OCI-LY3 (cell line): Measurements from ENCODE around the gene MCCC1.
A peak's percentile ranks its signal among the peaks of the same experiment; 100 is the strongest.

Source experiments
- H2AFZ ChIP-seq: fragments of 200-600, 300-600 bp; shearing (Covaris generic); 2 replicates; pipeline ENCODE4 v1.6.0; 2014; ENCODE audit warnings: antibody characterized with exemption, low read depth, low read length
- H3K27ac ChIP-seq: fragments of 200-600, 300-600 bp; sonication (generic); 2 replicates; pipeline ENCODE4 v1.5.1; 2014; ENCODE audit warnings: mild to moderate bottlenecking, low read length, moderate library complexity, mixed read lengths
- H3K27me3 ChIP-seq: fragments of 200-600, 300-600 bp; sonication (generic); 2 replicates; pipeline ENCODE4 v1.6.1; 2014; ENCODE audit warnings: low read depth, low read length, mixed read lengths
- H3K36me3 ChIP-seq: fragments of 200-600, 300-600 bp; sonication (generic); replicated peaks from 2 replicates; pipeline ENCODE3; 2014; ENCODE audit warnings: low read depth, low read length, mixed read lengths
- H3K4me1 ChIP-seq: fragments of 300-600, 200-600 bp; sonication (generic); 2 replicates; pipeline ENCODE4 v1.6.1; 2014; ENCODE audit warnings: low read length, mixed read lengths
- H3K4me2 ChIP-seq: fragments of 200-600, 300-600 bp; sonication (generic); 2 replicates; pipeline ENCODE4 v1.6.1; 2014; ENCODE audit warnings: low read length, mixed read lengths
- H3K4me3 ChIP-seq: fragments of 300-600, 200-600 bp; sonication (generic); 2 replicates; pipeline ENCODE4 v1.5.1; 2014; ENCODE audit warnings: antibody characterized with exemption, mild to moderate bottlenecking, low read length, moderate library complexity
- H3K79me2 ChIP-seq: fragments of 300-600, 200-600 bp; shearing (Covaris generic); 2 replicates; pipeline ENCODE4 v1.6.1; 2014; ENCODE audit warnings: mild to moderate bottlenecking, low read length, mixed read lengths
- H3K9ac ChIP-seq: fragments of 300-600, 200-600 bp; shearing (Covaris generic); 2 replicates; pipeline ENCODE4 v1.6.0; 2014; ENCODE audit warnings: mild to moderate bottlenecking, low read length, moderate library complexity
- H3K9me3 ChIP-seq: fragments of 200-600, 300-600 bp; shearing (Covaris generic); 2 replicates; pipeline ENCODE4 v1.6.1; 2014; ENCODE audit warnings: low read length, mixed read lengths; ENCODE audit not compliant: insufficient read depth
- H4K20me1 ChIP-seq: fragments of 200-600, 300-600 bp; sonication (generic); 2 replicates; pipeline ENCODE4 v1.6.1; 2016; ENCODE audit warnings: low read length, mixed read lengths; ENCODE audit not compliant: insufficient read depth
- CTCF ChIP-seq: fragments of 200-600, 300-600 bp; sonication (generic); IDR thresholded peaks from 2 replicates; pipeline ENCODE4 v1.5.1; 2014; ENCODE audit warnings: antibody characterized with exemption, low read length, low read depth
- EZH2phosphoT487 ChIP-seq: fragments of 200-600 bp; shearing (Covaris generic); IDR thresholded peaks from 2 replicates; pipeline ENCODE4 v1.6.1; 2018; ENCODE audit warnings: antibody characterized with exemption, mixed run types, low read depth

MCCC1 gene

GRCh38 chr3:183100376-183100775 is 1.1 kb upstream of the MCCC1 start:
- Histone ChIP-seq H3K4me1 (peaks cover 13% of the 10 kb centered on the region), H3K4me2 (peak overlapping the region; percentile 81), H4K20me1 (no peaks in the 10 kb centered on the region), H3K79me2 (peaks cover 27% of the 10 kb centered on the region), H3K9ac (no peak overlapping the region), H3K9me3 (no peaks in the 10 kb centered on the region), H3K4me3 (no peak overlapping the region), H3K27ac (peak overlapping the region; percentile 64; the same call in 1 of the 2 replicates), H3K36me3 (peaks cover 7% of the 10 kb centered on the region), H2AFZ (no peak overlapping the region), H3K27me3 (no peaks in the 10 kb centered on the region)
- TF ChIP-seq CTCF (no peak), EZH2phosphoT487 (no peak)

GRCh38 chr3:183099838-183100204 is 525 bp upstream of the MCCC1 start:
- peaks cover 28% of the 10 kb centered on the region for H3K79me2 ChIP-seq
- peak overlapping the region; percentile 87 for H3K4me3 ChIP-seq
- H3K27ac ChIP-seq: peak overlapping the region; percentile 64
- peaks cover 7% of the 10 kb centered on the region for H3K36me3 ChIP-seq
- TF ChIP-seq CTCF: no peak
- TF ChIP-seq EZH2phosphoT487: no peak
- no peaks in the 10 kb centered on the region for H3K27me3 ChIP-seq
- no peaks in the 10 kb centered on the region for H4K20me1 ChIP-seq
- H3K4me1 ChIP-seq: peaks cover 13% of the 10 kb centered on the region
- peak overlapping the region; percentile 63 for H3K9ac ChIP-seq
- no peaks in the 10 kb centered on the region for H3K9me3 ChIP-seq
- peak overlapping the region; percentile 69; the same call in 1 of the 2 replicates for H2AFZ ChIP-seq
- H3K4me2 ChIP-seq: peak overlapping the region; percentile 81

GRCh38 chr3:183098536-183099025 is 715 bp downstream of the MCCC1 start:
- TF ChIP-seq EZH2phosphoT487 (no peak), CTCF (no peak)
- Histone ChIP-seq H3K4me3 (peak overlapping the region; percentile 87), H3K27ac (peak overlapping the region; percentile 62)

GRCh38 chr3:183094711-183095110 is 4.6 kb downstream of the MCCC1 start:
- Histone ChIP-seq H3K9ac (no peak overlapping the region), H3K36me3 (peaks cover 28% of the 10 kb centered on the region), H3K27ac (no peak overlapping the region), H3K4me3 (no peak overlapping the region), H3K4me1 (peaks cover 6% of the 10 kb centered on the region), H4K20me1 (no peaks in the 10 kb centered on the region), H2AFZ (no peak overlapping the region), H3K27me3 (no peaks in the 10 kb centered on the region), H3K79me2 (peaks cover 32% of the 10 kb centered on the region), H3K9me3 (no peaks in the 10 kb centered on the region), H3K4me2 (no peak overlapping the region)
- no peak for TF ChIP-seq CTCF
- no peak for TF ChIP-seq EZH2phosphoT487

More at GRCh38 chr3:183098536-183099025, 715 bp downstream of the MCCC1 start:
- H3K27me3 ChIP-seq: no peaks in the 10 kb centered on the region
- peaks cover 12% of the 10 kb centered on the region for H3K36me3 ChIP-seq
- H3K9ac ChIP-seq: peak overlapping the region; percentile 77
- peaks cover 13% of the 10 kb centered on the region for H3K4me1 ChIP-seq
- no peaks in the 10 kb centered on the region for H4K20me1 ChIP-seq
- peak overlapping the region; percentile 88 for H3K4me2 ChIP-seq
- peaks cover 32% of the 10 kb centered on the region for H3K79me2 ChIP-seq
- peak overlapping the region; percentile 67 for H2AFZ ChIP-seq
- no peaks in the 10 kb centered on the region for H3K9me3 ChIP-seq
